TTC549 (cell line): ENCODE results near the gene EEF2K.

Experiments used
- FAIRE-seq: peaks from 2 replicates; lab custom pipeline; 2012; peaks lifted over from hg19 to GRCh38; lab: Jason Lieb, UNC

The EEF2K gene

GRCh38 chr16:22317625-22318024, 111.5 kb downstream of the EEF2K start:
- FAIRE-seq: no peak

GRCh38 chr16:22318690-22319358, 112.7 kb downstream of the EEF2K start:
- no peak for FAIRE-seq

GRCh38 chr16:22320572-22321339, 114.7 kb downstream of the EEF2K start:
- FAIRE-seq: no peak

GRCh38 chr16:22321340-22322001, 115.4 kb downstream of the EEF2K start:
- FAIRE-seq: peak; percentile 74

- FAIRE-seq: no peak
Observed at GRCh38 chr16:22322021-22322471, 116.0 kb downstream of the EEF2K start.

GRCh38 chr16:22322741-22323140, 116.7 kb downstream of the EEF2K start:
- no peak for FAIRE-seq

GRCh38 chr16:22323173-22323958, 117.3 kb downstream of the EEF2K start:
- no peak for FAIRE-seq

- FAIRE-seq: no peak
Observed at GRCh38 chr16:22323959-22324786, 118.1 kb downstream of the EEF2K start.

GRCh38 chr16:22324787-22325597, 118.9 kb downstream of the EEF2K start:
- no peak for FAIRE-seq

- no peak for FAIRE-seq
Observed at GRCh38 chr16:22325598-22326368, 119.7 kb downstream of the EEF2K start.

- FAIRE-seq: no peak
Observed at GRCh38 chr16:22326369-22326652, 120.2 kb downstream of the EEF2K start.

- no peak for FAIRE-seq
Observed at GRCh38 chr16:22326771-22327445, 120.8 kb downstream of the EEF2K start.

- no peak for FAIRE-seq
Observed at GRCh38 chr16:22327446-22327775, 121.3 kb downstream of the EEF2K start.

- no peak for FAIRE-seq
Observed at GRCh38 chr16:22328081-22328725, 122.1 kb downstream of the EEF2K start.

GRCh38 chr16:22329199-22329695, 123.2 kb downstream of the EEF2K start:
- no peak for FAIRE-seq

- FAIRE-seq: no peak
Observed at GRCh38 chr16:22330326-22330725, 124.2 kb downstream of the EEF2K start.

GRCh38 chr16:22333457-22333994, 127.4 kb downstream of the EEF2K start:
- no peak for FAIRE-seq

- FAIRE-seq: no peak
Observed at GRCh38 chr16:22335668-22336246, 129.7 kb downstream of the EEF2K start.
